NT2/D1 (cell line): ENCODE data around the gene ANKRD42.
"Not testable (repeated sequence)": the region's sequence is repeated elsewhere in the genome, so short reads cannot be mapped to it uniquely, and the experiment has no call there.

Experiments
- SUZ12 ChIP-seq: IDR thresholded peaks from 2 replicates; pipeline ENCODE4 v1.6.1; 2011; ENCODE audit not compliant: insufficient read length, insufficient read depth; ENCODE audit errors: extremely low read depth
- ZNF274 ChIP-seq: IDR thresholded peaks from 2 replicates; pipeline ENCODE4 v1.6.1; 2011; ENCODE audit warnings: mild to moderate bottlenecking, low read depth, low read length

GRCh38 chr11:83269080-83269479, 75.6 kb downstream of the ANKRD42 start:
- not testable (repeated sequence) for TF ChIP-seq SUZ12, ZNF274
